ENCODE measurements around the gene ZBTB5.
A peak's percentile ranks its signal among the peaks of the same experiment; 100 is the strongest.

Gene ZBTB5

DNA sequence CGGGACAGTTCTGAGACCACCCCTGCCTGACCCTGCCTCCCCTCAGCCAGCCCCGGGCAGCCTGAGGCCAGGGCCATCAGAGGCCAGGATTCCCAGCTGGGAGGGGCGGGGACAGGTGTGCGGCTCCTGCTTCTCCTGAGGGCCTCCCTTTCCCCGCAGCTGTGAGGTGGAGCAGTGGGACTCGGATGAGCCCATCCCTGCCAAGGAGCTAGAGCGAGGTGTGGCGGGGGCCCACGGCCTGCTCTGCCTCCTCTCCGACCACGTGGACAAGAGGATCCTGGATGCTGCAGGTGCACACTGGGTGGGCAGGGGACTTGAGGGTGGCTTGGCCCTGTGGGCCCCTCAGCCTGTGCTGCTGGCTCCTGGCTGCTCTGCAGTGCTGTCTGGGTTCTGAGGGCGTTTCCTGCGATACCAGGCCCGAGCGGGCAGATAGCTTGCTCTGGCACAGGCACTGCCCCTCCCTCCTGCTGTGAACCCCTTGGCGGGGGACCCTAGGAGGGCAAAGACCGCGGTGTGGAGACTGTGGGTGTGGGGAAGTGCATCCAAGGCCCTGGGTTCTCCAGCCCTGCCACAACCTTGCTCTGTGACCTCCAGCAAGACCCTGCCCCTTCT is 40.5 kb downstream of the ZBTB5 start:
- DNase-seq (ENCODE audit: low read depth in 2 of 2) = no peak

DNA sequence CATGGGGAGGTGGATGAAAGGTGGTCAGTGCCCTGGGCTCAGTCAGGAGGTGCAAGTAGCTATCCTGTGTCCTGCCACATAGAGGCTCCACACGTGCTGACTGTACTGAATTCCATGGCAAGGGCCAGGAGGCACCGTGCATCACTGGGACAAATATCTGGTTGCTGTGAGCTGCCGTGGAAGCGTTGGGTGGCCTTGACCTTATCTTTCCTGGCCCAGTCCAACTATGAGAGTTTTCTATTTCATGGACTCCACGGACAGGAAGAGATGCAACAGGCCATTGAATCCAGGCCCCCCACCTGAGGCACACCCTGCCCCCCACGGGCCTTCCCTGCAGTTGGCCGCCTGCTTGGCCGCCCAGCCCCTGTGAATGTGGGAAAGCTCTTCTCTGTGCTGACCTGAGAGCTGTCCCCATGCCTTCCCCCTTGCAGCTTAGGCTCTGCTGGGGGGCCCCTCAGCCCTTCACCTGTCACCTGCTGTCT is 41.0 kb downstream of the ZBTB5 start:
- no peak for DNase-seq (ENCODE audit: low read depth in 2 of 2)

- no peak for DNase-seq (ENCODE audit: low read depth in 2 of 2)
Measured at GRCh38 chr9:37423508-37423907, 41.7 kb downstream of the ZBTB5 start.

- DNase-seq (ENCODE audit: low read depth in 2 of 2) = peak; percentile 72 to 77
Measured at GRCh38 chr9:37422289-37423104, 42.8 kb downstream of the ZBTB5 start, which contains the start of gene GRHPR. Gene GRHPR, plus strand, starts transcription at chr9:37422696. Its CDS starts 55 bp downstream, at chr9:37422751.

- DNase-seq (ENCODE audit: low read depth in 2 of 2) = no peak
Measured at GRCh38 chr9:37421914-37422288, 43.3 kb downstream of the ZBTB5 start.

- DNase-seq (ENCODE audit: low read depth in 2 of 2) = no peak
Measured at GRCh38 chr9:37420271-37421215, 44.7 kb downstream of the ZBTB5 start.

DNA sequence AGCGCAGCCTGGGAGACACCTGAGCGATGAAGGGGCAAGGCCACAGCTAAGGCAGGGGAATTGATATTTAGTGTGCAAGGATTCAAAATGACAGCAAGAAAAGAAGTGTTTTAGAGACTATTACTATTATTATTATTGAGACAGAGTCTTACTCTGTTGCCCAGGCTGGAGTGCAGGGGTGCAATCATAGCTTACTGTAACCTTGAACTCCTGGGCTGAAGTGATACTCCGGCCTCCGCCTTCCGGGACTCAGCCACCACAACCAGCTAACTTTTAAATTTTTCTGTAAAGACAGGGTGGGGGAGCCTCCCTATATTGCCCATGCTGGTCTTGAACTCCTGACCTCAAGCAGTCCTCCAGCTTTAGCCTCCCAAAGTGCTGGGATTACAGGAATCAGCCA is 46.0 kb downstream of the ZBTB5 start:
- no peak for DNase-seq (ENCODE audit: low read depth in 2 of 2)

- DNase-seq (ENCODE audit: low read depth in 2 of 2) = no peak
Measured at GRCh38 chr9:37417857-37418618, 47.2 kb downstream of the ZBTB5 start.

- no peak for DNase-seq (ENCODE audit: low read depth in 2 of 2)
Measured at GRCh38 chr9:37417252-37417803, 47.9 kb downstream of the ZBTB5 start.

DNA sequence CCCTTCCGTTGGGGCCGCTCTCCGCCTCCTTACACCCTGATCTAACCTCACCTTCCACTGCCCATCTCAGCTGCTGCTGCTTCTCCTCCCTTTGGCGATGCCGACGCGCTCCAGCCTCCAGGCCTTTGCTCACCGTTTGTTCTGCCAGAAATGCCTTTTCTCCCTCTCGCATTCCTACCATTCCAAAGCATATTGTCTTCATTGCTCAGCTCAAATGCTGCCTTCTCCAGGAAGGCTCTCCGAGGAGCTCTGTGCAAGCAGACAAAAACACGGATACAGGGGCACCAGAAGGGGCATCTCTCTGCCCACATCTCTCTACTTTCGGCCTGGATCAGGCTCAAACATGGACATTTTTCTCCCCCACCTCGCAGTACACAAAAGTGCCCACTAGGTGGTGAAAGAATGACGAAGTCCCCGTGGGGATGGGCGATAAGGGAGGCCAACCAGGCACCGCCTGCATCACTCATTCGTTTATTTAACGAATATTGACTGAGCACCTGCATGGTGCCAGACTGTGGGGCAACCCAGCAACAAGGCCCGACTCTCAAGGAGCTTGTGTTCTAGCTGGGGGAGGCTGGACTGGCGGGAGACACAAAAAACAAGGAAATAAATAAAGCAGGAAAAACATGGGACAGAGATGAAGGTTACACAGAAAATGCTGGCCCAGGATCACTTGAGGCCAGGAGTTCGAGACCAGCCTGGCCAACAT is 50.1 kb downstream of the ZBTB5 start:
- DNase-seq (ENCODE audit: low read depth in 2 of 2) = peak; percentile 41 to 59

GRCh38 chr9:37414503-37414943 is 50.7 kb downstream of the ZBTB5 start:
- no peak for DNase-seq (ENCODE audit: low read depth in 2 of 2)

GRCh38 chr9:37413311-37413710 is 51.9 kb downstream of the ZBTB5 start:
- DNase-seq (ENCODE audit: low read depth in 2 of 2) = no peak

DNA sequence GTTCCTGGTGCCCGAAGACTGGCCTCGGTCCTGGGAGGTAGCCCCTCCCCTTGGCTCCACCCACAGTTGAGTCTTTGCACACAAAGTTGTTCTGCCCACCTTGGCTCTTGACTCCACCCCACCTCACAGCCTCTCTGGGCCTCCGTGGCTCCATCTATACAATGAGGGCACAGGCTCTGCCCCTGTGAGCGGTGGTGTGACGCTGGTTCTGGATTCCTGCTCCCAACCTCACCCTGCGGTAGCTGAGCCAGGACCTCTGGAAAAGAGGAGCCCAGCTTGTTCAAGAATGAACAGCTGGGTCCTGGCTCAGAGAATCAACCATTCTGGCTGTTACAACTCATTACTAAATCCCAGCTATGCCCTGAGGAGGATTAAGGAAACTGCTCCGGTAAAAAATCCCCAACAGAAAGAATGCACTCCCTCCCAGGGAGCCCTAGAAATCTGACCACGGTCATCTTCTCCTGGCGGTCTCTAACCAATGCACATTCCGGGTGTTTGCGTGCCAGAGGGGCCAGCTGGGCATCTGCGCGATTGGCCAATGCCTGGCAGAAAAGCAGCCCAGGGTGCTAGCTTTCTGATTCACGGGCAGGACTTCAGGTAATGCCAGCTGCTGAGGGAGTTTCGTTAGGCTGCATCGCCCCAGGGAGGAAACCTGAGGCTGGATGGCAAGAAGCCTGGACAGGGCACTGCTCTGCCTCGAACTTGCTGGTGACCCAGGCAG is 52.7 kb downstream of the ZBTB5 start:
- DNase-seq (ENCODE audit: low read depth in 2 of 2) = no peak

DNA sequence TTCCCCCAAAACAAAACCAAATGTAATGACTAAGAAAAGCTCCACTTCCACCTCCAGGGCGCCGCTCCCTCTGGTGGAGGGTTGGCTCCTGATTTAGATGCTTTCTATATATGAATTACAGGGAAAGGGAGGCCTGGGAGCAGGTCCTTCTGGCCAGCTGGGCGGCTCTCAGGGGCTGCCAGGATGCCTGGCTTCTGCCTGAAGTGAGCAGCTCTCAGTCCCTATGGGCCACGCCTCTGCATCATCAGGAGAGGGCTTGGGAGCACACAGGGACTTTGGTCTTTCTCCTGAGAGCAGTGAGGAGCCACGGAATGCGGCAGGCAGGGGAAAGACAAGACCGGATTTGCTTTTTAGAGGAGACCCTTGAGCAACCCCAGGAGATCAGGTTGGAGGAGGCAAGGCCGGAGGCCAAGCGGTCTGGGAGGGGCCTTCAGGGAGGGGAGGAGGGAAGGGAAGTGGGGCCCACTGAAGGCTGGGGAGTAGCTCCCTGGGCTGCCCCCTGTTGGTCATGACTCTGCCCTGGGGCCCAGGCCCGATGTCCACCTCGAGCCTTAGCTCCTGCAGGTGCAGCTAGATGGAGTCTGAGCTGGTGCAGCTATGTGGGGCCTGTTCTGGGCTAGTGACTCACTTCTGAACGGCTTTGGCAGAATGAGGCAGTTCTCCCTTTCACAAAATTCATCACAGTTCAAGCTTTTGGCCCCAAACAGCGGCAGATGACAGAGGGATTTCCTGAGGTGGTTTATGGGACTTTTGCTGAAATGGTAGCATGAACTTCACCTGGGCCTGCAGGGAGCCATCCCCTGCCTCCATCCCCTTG is 54.1 kb downstream of the ZBTB5 start:
- no peak for DNase-seq (ENCODE audit: low read depth in 2 of 2)

GRCh38 chr9:37410354-37410861 is 54.8 kb downstream of the ZBTB5 start:
- DNase-seq (ENCODE audit: low read depth in 2 of 2) = no peak

DNA sequence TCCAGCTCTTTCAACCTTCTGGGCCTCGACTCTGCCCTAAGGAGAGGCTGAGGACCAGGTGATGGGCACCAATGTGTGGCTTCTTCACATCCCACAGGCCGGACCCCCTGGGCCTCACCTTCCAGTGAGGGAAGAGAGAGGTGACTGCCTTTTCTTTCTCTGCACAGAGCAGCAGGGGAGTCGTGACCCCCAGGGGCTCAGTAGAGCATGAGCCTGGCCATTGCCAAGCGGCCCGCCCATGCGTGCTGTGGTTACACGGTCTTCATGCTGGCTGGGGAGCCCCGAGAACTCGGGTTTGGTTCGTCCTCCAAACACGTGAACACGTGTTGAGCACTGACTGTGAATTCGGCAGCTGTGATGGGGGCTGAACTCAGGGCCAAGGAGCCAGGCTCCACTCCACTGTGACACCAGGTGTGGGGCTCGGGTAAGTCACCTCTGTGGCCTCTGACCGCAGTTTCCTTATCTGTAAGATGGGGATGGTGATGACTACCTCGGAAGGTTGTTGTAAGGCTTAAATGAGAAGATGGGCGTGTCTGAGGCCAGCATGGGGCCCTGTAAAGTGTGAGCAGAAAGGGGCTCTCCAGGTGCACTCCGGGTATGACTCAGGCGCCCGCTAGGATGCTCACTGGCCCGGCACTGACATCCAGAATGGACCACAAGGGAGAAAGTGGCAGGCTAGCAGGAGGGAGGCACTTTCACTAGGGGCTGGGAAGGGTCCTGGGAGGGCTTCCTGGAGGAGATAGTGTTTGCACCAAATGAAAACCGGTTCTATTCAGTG is 56.1 kb downstream of the ZBTB5 start:
- peak in 1 of 2 donors; percentile 27 for DNase-seq (ENCODE audit: low read depth in 2 of 2)

- DNase-seq (ENCODE audit: low read depth in 2 of 2) = no peak
Measured at GRCh38 chr9:37407468-37407867, 57.8 kb downstream of the ZBTB5 start.
